Liver (tissue), 3 donors: ENCODE data around the gene CMIP.

Experiments used
- TAF1 ChIP-seq: conservative IDR thresholded peaks from 2 replicates; pipeline ENCODE4 v1.6.1; 2016; ENCODE audit warnings: antibody characterized with exemption, mild to moderate bottlenecking
- YY1 ChIP-seq: IDR thresholded peaks from 2 replicates; pipeline ENCODE4 v1.6.1; 2016; ENCODE audit warnings: antibody characterized with exemption, mild to moderate bottlenecking
- TF ChIP-seq, protein P1 (sequence below): fragments of 150-350 bp; IDR thresholded peaks from 2 replicates; pipeline ENCODE4 v1.5.1; 2017; ENCODE audit warnings: improper control_type of control experiment, low read depth, low read length; ENCODE audit not compliant: missing input control
- donor health status: healthy.
- donor health status: healthy.

DNA sequence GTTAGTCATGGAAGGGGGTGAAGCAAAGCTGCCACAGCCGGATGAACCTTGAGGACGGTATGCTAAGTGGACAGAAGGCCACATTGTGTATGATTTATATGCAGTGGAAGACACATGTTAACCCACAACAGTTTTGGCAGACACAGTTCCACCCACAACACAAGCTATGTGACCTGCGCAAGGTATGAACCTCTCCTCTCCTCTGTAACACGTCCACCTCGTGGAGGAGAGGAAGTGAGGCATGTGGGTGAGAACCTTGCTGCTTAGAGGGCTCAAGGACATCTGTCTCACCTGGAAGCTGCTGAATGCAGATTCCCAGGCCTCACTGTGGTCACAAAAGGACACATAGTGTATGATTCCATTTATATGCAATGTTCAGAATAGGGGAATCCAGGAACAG, 198.3 kb downstream of the CMIP start:
- no peak for TF ChIP-seq YY1
- TF ChIP-seq, protein P1, sequence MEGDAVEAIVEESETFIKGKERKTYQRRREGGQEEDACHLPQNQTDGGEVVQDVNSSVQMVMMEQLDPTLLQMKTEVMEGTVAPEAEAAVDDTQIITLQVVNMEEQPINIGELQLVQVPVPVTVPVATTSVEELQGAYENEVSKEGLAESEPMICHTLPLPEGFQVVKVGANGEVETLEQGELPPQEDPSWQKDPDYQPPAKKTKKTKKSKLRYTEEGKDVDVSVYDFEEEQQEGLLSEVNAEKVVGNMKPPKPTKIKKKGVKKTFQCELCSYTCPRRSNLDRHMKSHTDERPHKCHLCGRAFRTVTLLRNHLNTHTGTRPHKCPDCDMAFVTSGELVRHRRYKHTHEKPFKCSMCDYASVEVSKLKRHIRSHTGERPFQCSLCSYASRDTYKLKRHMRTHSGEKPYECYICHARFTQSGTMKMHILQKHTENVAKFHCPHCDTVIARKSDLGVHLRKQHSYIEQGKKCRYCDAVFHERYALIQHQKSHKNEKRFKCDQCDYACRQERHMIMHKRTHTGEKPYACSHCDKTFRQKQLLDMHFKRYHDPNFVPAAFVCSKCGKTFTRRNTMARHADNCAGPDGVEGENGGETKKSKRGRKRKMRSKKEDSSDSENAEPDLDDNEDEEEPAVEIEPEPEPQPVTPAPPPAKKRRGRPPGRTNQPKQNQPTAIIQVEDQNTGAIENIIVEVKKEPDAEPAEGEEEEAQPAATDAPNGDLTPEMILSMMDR, result no peak
- no peak for TF ChIP-seq TAF1
